ENCODE measurements around the gene ISG20.
A peak's percentile ranks its signal among the peaks of the same experiment; 100 is the strongest.

ISG20 gene

GRCh38 chr15:88657326-88658069, 18.7 kb downstream of the ISG20 start:
- peaks cover 32% of the 10 kb centered on the region for H3K4me1 Mint-ChIP-seq
- H3K4me3 Mint-ChIP-seq, result no peak overlapping the region
- DNase-seq, result no peak
- CTCF ChIA-PET, result interaction anchor here (1.0 to 2.1 kb wide), 2 partner anchors 33 to 34 kb away, joined by 6 read pairs; no protein-coding TSS in a partner anchor
- no peaks in the 10 kb centered on the region for H3K9me3 Mint-ChIP-seq
- H3K27ac Mint-ChIP-seq, result no peak overlapping the region
- peaks cover 17% of the 10 kb centered on the region for H3K36me3 Mint-ChIP-seq
- H3K27me3 Mint-ChIP-seq, result no peaks in the 10 kb centered on the region

DNA sequence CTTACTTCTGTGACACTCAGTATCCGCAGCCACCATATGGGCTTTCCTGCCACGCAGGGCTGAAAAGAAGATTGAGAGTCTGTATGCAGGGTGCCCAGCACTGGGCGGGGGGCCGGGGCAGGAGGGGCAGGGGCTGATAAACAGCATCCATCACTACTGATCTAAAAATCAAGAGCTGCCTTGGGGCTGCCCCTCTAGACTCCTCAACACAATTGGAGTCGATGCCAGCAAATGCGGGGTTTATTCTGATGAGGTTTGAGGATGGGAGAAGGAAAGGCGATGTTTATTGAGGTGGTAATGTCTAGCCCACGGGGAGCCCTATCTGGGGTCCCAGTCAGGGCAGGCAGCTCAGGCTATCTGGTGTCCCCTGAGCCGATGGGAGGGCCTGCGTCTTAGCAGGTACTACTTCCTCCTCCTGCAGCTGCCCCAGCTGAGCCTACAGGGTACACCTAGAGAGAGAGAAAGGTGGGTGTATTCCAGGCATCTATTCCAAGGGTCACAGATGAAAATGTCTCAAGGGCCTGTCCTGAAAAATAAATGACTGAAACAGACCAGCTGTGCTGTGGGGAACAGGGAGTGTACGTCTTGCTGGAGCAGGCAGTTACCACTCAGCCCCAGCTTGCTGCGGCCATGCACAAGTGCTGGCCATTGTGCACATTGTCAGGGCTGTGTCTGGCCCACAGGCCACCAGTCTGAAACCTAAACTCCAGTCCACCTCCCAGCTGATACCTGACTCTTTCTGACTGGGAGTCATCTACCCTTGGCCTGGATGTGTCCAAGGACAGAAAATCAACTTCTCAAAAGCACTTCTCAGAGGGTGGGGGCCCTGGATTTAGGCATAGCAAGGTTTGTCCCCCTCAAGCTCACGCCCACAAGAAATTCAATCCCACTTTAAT, 19.5 kb downstream of the ISG20 start:
- DNase-seq, result no peak
- CTCF ChIA-PET, result interaction anchor here (1.0 kb wide), 1 partner anchor 35 kb away, joined by 6 read pairs; no protein-coding TSS in a partner anchor
- Mint-ChIP-seq H3K4me3 (no peak overlapping the region), H3K4me1 (peaks cover 24% of the 10 kb centered on the region), H3K9me3 (no peaks in the 10 kb centered on the region), H3K27me3 (no peaks in the 10 kb centered on the region), H3K36me3 (peaks cover 9% of the 10 kb centered on the region), H3K27ac (no peak overlapping the region)

DNA sequence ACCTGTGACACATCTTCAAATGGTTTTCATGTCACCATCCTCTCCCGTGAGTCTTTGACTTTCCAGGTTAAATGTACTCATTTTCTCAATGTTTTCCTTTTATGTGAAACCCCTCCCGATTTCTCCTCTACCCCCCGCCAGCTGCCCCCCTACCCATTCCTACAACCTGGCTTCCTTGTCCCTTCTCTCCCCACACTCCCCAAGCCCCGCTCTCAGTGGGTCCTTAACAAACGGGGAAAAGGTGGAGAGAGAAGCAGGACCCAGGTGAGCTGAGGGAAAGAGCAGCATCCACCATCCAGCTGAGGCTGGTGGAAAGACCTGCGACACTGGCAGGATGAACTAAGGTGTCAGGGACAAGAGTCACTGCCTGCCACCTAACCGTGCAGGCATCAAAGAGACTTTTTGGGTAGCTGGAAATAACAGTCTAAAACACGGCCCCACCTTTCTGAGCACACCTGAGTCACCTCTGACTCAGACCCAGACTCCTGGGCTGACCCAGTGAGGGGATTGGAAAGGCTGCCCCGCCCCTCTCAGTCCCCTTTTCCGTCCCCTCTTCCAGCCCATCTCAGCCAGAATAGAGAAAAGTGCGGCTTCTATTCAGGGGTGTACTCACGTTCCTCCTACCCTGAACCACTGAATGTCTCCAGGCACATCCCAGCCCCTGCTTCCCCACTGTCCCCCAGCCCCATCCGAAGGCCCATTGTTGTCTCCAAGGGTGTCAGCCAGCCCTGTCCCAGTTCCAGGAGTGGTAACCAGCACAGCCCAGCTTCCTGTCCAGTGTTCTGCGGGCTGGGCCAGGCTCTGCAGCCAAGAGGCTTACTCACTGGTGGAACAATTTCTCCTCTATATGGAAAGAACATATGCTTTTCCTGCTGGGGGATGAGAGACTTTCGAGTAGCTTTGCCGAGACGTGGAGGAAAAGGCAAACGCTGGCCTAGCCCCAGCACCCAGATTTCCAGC, 20.4 kb downstream of the ISG20 start:
- no peak for DNase-seq
- no peaks in the 10 kb centered on the region for H3K27me3 Mint-ChIP-seq
- no peak overlapping the region for H3K4me3 Mint-ChIP-seq
- CTCF ChIA-PET, result interaction anchor here (2.5 kb wide), 1 partner anchor 35 kb away, joined by 11 read pairs; no protein-coding TSS in a partner anchor
- peaks cover 9% of the 10 kb centered on the region for H3K36me3 Mint-ChIP-seq
- peaks cover 25% of the 10 kb centered on the region for H3K4me1 Mint-ChIP-seq
- H3K9me3 Mint-ChIP-seq, result no peaks in the 10 kb centered on the region
- no peak overlapping the region for H3K27ac Mint-ChIP-seq

- H3K4me3 Mint-ChIP-seq, result no peak overlapping the region
- H3K27ac Mint-ChIP-seq, result no peak overlapping the region
- H3K4me1 Mint-ChIP-seq, result peaks cover 11% of the 10 kb centered on the region
- peak; percentile 16 for DNase-seq
- no peaks in the 10 kb centered on the region for H3K36me3 Mint-ChIP-seq
- no peaks in the 10 kb centered on the region for H3K27me3 Mint-ChIP-seq
- CTCF ChIA-PET, result interaction anchor here (1.4 to 2.5 kb wide), 2 partner anchors 23 to 37 kb away, joined by 3 to 11 read pairs; partner anchors contain the start of gene ISG20
- H3K9me3 Mint-ChIP-seq, result no peaks in the 10 kb centered on the region
Measured at GRCh38 chr15:88661041-88661700, 22.4 kb downstream of the ISG20 start.

GRCh38 chr15:88661761-88662556, 23.1 kb downstream of the ISG20 start:
- H3K27me3 Mint-ChIP-seq, result no peaks in the 10 kb centered on the region
- CTCF ChIA-PET, result interaction anchor here (1.4 to 2.5 kb wide), 2 partner anchors 23 to 37 kb away, joined by 3 to 11 read pairs; partner anchors contain the start of gene ISG20
- DNase-seq, result no peak
- H3K4me1 Mint-ChIP-seq, result peaks cover 10% of the 10 kb centered on the region
- H3K4me3 Mint-ChIP-seq, result no peak overlapping the region
- no peaks in the 10 kb centered on the region for H3K36me3 Mint-ChIP-seq
- no peaks in the 10 kb centered on the region for H3K9me3 Mint-ChIP-seq
- H3K27ac Mint-ChIP-seq, result no peak overlapping the region

DNA sequence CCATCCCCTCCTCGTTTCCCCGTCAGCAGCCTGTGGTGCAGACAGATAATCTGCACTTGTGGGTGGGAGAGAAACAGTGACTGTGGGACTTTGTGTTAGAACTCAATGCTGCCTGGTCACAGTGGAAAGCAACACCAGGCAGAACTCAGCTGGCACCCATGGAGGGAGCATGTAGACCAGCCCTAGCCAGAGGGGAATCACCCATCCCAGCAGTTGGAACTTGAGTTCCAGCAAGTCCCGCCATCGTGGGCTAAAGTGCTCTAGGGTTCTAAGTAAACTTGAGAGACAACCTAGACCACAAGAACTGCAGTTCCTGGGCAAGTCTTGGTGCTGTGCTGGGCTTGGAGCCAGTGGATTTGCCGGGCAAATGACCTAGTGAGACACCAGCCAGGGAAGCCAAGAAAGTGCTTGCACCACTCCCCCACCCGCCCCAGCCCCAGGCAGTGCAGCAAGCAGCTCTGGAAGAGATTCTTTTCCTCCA, 24.4 kb downstream of the ISG20 start:
- Mint-ChIP-seq H3K4me3 (no peak overlapping the region), H3K27ac (no peak overlapping the region), H3K4me1 (peaks cover 5% of the 10 kb centered on the region), H3K9me3 (no peaks in the 10 kb centered on the region), H3K27me3 (peaks cover 1% of the 10 kb centered on the region), H3K36me3 (no peaks in the 10 kb centered on the region)
- CTCF ChIA-PET, result interaction anchor here (1.7 to 2.9 kb wide), 2 partner anchors 39 to 188 kb away, joined by 5 to 39 read pairs; no protein-coding TSS in a partner anchor
- DNase-seq, result no peak

DNA sequence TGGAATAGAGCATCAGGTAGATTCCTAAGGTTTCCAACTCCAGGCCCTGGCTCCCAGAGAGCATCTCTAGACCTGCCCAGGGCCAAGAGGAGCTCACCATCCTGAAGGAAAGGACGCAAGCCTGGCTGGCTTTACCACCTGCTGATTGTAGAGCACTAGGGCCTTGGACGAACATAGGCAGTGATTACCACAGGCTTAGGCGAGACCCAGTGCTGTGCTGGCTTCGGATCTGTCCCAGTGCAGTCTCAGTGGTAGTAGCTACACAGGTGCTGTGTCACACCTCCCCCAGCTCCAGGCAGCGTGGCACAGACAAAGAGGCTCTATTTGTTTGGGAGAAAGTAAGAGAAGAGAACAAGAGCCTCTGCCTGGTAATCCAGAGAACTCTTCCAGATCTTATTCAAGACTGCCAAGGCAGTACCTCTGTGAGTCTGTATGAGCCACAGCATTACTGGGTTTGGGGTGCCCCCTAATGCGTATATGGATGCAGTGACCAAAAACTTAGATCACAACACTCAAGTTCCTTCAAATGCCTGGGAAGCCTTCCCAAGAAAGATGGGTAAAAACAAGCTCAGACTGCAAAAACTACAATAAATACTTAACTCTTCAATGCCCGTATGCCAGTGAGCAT, 25.4 kb downstream of the ISG20 start:
- H3K27me3 Mint-ChIP-seq, result peaks cover 10% of the 10 kb centered on the region
- DNase-seq, result peak; percentile 72
- CTCF ChIA-PET, result interaction anchor here (0.7 to 2.9 kb wide), 10 partner anchors 10 to 217 kb away, joined by 3 to 39 read pairs (median 3); no protein-coding TSS in a partner anchor

DNA sequence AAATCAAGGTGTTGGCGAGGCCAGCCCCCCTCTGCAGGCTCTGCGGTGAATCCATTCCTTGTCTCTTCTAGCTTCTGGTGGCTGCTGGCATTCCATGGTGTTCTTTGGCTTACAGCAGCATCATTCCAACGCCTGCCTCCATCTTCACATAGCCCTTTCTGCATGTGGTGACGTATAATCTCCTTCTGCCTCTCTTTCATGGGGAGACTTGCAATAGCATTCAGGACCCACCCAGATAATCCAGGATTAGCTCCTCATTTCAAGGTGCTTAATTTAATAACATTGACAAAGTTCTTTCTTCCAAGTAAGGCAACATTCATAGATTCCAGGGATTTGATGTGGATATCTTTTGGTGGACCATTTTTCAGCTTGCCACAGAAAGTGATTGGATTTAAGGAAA, 35.8 kb downstream of the ISG20 start:
- CTCF ChIA-PET, result no interaction called here
- H3K4me1 Mint-ChIP-seq, result no peaks in the 10 kb centered on the region
- H3K27ac Mint-ChIP-seq, result no peak overlapping the region
- DNase-seq, result no peak
- H3K9me3 Mint-ChIP-seq, result no peaks in the 10 kb centered on the region
- no peak overlapping the region for H3K4me3 Mint-ChIP-seq
- no peaks in the 10 kb centered on the region for H3K36me3 Mint-ChIP-seq
- H3K27me3 Mint-ChIP-seq, result peaks cover 39% of the 10 kb centered on the region

More for the DNA sequence above, 25.4 kb downstream of the ISG20 start:
- Mint-ChIP-seq H3K4me3 (no peak overlapping the region), H3K27ac (no peak overlapping the region), H3K9me3 (no peaks in the 10 kb centered on the region), H3K4me1 (peaks cover 5% of the 10 kb centered on the region), H3K36me3 (no peaks in the 10 kb centered on the region)

DNA sequence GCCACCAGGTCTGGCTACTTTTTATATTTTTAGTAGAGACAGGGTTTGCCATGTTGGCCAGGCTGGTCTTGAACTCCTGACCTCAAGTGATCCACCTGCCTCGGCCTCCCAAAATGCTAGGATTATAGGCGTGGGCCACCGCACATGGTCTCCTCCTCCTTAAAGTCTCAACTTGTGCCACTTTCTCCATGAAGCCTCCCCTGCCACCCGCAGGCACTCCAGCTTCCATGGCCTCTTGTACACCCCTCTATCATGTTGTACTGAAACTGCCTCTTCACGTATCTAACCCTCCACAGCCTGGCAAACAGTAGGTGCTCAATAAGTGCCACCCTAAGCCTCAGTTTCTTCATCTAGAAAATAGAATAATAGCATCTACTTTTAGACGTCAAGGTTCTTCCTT, 39.9 kb downstream of the ISG20 start:
- no peak for DNase-seq
- Mint-ChIP-seq H3K4me1 (no peaks in the 10 kb centered on the region), H3K9me3 (no peaks in the 10 kb centered on the region), H3K27me3 (peaks cover 24% of the 10 kb centered on the region), H3K27ac (no peak overlapping the region), H3K4me3 (no peak overlapping the region), H3K36me3 (no peaks in the 10 kb centered on the region)
- CTCF ChIA-PET, result no interaction called here

DNA sequence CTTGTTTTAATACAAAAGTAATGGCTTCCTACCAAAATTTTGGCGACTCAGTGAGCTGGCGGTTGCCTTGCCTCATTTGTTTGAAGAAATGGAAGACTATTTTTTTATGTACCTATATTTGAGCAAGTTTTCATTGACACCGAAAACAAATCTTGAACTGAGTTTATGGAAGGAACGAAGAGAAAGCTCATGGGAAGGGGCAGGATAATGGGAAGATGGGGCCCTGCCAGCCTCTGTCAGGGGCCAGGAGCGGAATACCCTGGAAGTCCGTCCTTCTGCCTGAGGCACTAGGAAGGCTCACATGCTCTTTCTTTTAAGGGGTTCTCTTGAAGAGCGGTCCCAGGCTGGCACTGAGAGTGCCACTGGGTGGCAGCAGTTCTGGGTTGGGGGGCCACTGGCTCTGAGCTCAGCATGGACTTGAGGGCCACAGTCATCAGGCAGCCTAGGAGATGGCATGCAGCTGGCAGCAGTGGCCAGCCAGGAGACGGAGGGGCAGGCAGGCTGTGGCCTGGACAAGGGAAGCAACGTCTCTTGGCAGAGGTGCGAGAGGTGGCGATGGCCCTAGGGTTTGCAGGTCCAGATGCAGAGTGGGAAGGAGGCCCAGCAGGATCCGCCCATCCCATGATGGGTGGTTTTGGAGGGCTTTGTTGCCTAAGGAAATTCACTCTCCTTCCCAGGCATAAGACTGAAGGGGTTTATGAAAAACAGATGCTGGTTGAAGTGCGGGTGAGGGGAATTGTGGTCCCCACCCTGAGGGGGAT, 41.6 kb downstream of the ISG20 start:
- H3K27ac Mint-ChIP-seq, result no peak overlapping the region
- CTCF ChIA-PET, result no interaction called here
- H3K4me3 Mint-ChIP-seq, result no peak overlapping the region

GRCh38 chr15:88681610-88682221, 42.9 kb downstream of the ISG20 start:
- Mint-ChIP-seq H3K9me3 (no peaks in the 10 kb centered on the region), H3K4me3 (no peak overlapping the region), H3K36me3 (no peaks in the 10 kb centered on the region), H3K27me3 (peaks cover 28% of the 10 kb centered on the region), H3K4me1 (no peaks in the 10 kb centered on the region), H3K27ac (no peak overlapping the region)
- CTCF ChIA-PET, result interaction anchor here (1.4 kb wide), 1 partner anchor 57 kb away, joined by 5 read pairs; no protein-coding TSS in a partner anchor
- DNase-seq, result no peak

More for the DNA sequence above, 41.6 kb downstream of the ISG20 start:
- Mint-ChIP-seq H3K36me3 (no peaks in the 10 kb centered on the region), H3K27me3 (peaks cover 23% of the 10 kb centered on the region), H3K4me1 (no peaks in the 10 kb centered on the region), H3K9me3 (no peaks in the 10 kb centered on the region)
- DNase-seq, result no peak

Data from activated naive CD4-positive, alpha-beta T cell treated with anti-CD3 and anti-CD28 coated beads, Interleukin-2, amount 10 ng/mL, durations not matched to agents 7 days and 5 days (primary cell).